K562 (cell line): ENCODE measurements around the gene DDAH1. TPM values are rescaled to one million over a fixed set of nuclear protein-coding genes. Genes with fewer than 3 reads are reported as not detected.

Experiments used
- ATF1 ChIP-seq, 2 experiments: fragments of 450-650 bp in 1 of 2; IDR thresholded peaks; 2 replicates each; pipeline ENCODE4 v1.6.1; 2016; ENCODE audit warnings: missing compliant biosample characterization in 1 of 2, missing genetic modification characterization in 1 of 2
- DPF2 ChIP-seq: fragments of 450-650 bp; IDR thresholded peaks from 2 replicates; pipeline ENCODE4 v1.6.1; 2016
- EHMT2 ChIP-seq: fragments of 450-650 bp; IDR thresholded peaks from 2 replicates; pipeline ENCODE4 v1.6.1; 2018; ENCODE audit warnings: antibody characterized with exemption
- EP300 ChIP-seq: IDR thresholded peaks from 2 replicates; pipeline ENCODE4 v1.6.1; 2012; ENCODE audit warnings: low read length, improper control_type of control experiment
- ETV6 ChIP-seq, 3 experiments: fragments of 150-350 bp in 1 of 3; sonication (generic) in 1 of 3; formaldehyde crosslinking in 1 of 3; IDR thresholded peaks; 2 replicates each; pipeline versions ENCODE4 v1.6.1 to v1.8.0; 2014 to 2022; ENCODE audit warnings: borderline replicate concordance in 2 of 3, low read depth in 2 of 3, antibody characterized with exemption in 1 of 3, low read length in 1 of 3, mild to moderate bottlenecking in 1 of 3, missing genetic modification reagents in 1 of 3
- FOS ChIP-seq: IDR thresholded peaks from 3 replicates; pipeline ENCODE4 v1.6.1; 2011; ENCODE audit not compliant: insufficient read length; ENCODE audit errors: extremely low read depth
- GTF2A2 ChIP-seq: IDR thresholded peaks from 2 replicates; pipeline ENCODE4 v1.6.1; 2016; ENCODE audit warnings: mild to moderate bottlenecking, missing genetic modification characterization, missing compliant biosample characterization
- HBP1 ChIP-seq: fragments of 450-650 bp; formaldehyde crosslinking; IDR thresholded peaks from 2 replicates; pipeline ENCODE4 v1.4.0; 2022; ENCODE audit warnings: missing genetic modification characterization
- MAZ ChIP-seq, 2 experiments: fragments of 450-650 bp in 1 of 2; sonication (generic) in 1 of 2; formaldehyde crosslinking; IDR thresholded peaks in 1 of 2; conservative IDR thresholded peaks in 1 of 2; 2 replicates each; pipeline versions ENCODE4 v1.4.0 to v1.5.0; 2020; ENCODE audit warnings: mild to moderate bottlenecking in 1 of 2, missing genetic modification reagents in 1 of 2
- MNT ChIP-seq, 2 experiments: fragments of 450-650 bp; conservative IDR thresholded peaks; 2 replicates each; pipeline ENCODE4 v1.6.1; 2017; ENCODE audit warnings: mild to moderate bottlenecking in 2 of 2, moderate library complexity in 2 of 2
- NBN ChIP-seq: fragments of 450-650 bp; IDR thresholded peaks from 2 replicates; pipeline ENCODE4 v1.6.1; 2016; ENCODE audit warnings: low read depth, mild to moderate bottlenecking
- NRF1 ChIP-seq, 2 experiments: fragments of 450-650 bp; IDR thresholded peaks in 1 of 2; conservative IDR thresholded peaks in 1 of 2; 2 replicates each; pipeline ENCODE4 v1.6.1; 2014; ENCODE audit warnings: mild to moderate bottlenecking in 2 of 2
- PKNOX1 ChIP-seq: fragments of 450-650 bp; IDR thresholded peaks from 2 replicates; pipeline ENCODE4 v1.6.1; 2016
- TARDBP ChIP-seq: fragments of 450-650 bp; IDR thresholded peaks from 2 replicates; pipeline ENCODE4 v1.6.1; 2016
- TRIM28 ChIP-seq: fragments of 450-650 bp; IDR thresholded peaks from 2 replicates; pipeline ENCODE4 v1.6.1; 2017
- ZNF407 ChIP-seq: fragments of 450-650 bp; IDR thresholded peaks from 2 replicates; pipeline ENCODE4 v1.6.1; 2016; ENCODE audit warnings: low read depth
- polyA plus RNA-seq, 8 experiments: library from polyadenylated mRNA; depleted of rRNA in 4 of 8; stranded (reverse) in 5 of 8; unstranded in 3 of 8; fragments of >200 nt; fragmentation: Nextera tagmentation in 2 of 8; fragmentation: Illumina TruSeq in 1 of 8; extraction: Ambion mirVana in 2 of 8; extraction: Trizol in 1 of 8; gene quantifications; 2 replicates each; pipeline versions ENCODE4 v1.2.1 to v1.2.3, GENCODE V29; 2011 to 2014; ENCODE audit warnings: inconsistent platforms in 1 of 8, missing spikeins in 1 of 8
- total RNA-seq, 7 experiments: library from RNA; depleted of rRNA in 6 of 7; stranded (reverse); fragments of >200 nt in 6 of 7; fragmentation: Illumina TruSeq in 2 of 7; extraction: Trizol in 2 of 7; gene quantifications; 2 replicates each; pipeline versions ENCODE4 v1.2.1 to v1.2.3, GENCODE V29; 2011 to 2021; ENCODE audit warnings: low replicate concordance in 1 of 7

Gene DDAH1
- total and polyA plus RNA-seq, 9 of the 15 experiments (the other 6 are each of a cell fraction or from before 2014, with no cell fraction given): 0.04 to 0.24 (median 0.10) TPM

GRCh38 chr1:85278853-85279314 lies 186.1 kb downstream of the DDAH1 start (continued):
- TF ChIP-seq ZNF407 (no peak), GTF2A2 (tag) (no peak), ETV6 (IDR thresholded peaks at IDR 0.05; ENCODE audit: borderline replicate concordance in 1 of 2, low read depth in 2 of 2, low read length in 1 of 2) (peak; percentile 72 to 84; a peak in 3 of 4 replicates), ETV6 (CRISPR knock-in tag; IDR thresholded peaks at IDR 0.05; ENCODE audit: borderline replicate concordance) (no peak), MAZ (CRISPR knock-in tag; conservative IDR thresholded peaks at IDR 0.05 in 1 of 2, IDR thresholded peaks at IDR 0.05 in 1 of 2) (0 out of 4 replicates have a peak, but pooled peaks of 1 of the 2 experiments have one; percentile 7), NBN (peak; percentile 65), HBP1 (0 out of 2 replicates have a peak, but pooled peaks have one; percentile 15), TARDBP (no peak), EHMT2 (peak; percentile 75), TRIM28 (peak; percentile 46; the same call in 1 of the 2 replicates), ATF1 (CRISPR knock-in tag; IDR thresholded peaks at IDR 0.05) (no peak), ATF1 (tag; IDR thresholded peaks at IDR 0.05) (0 out of 2 replicates have a peak, but pooled peaks have one; percentile 45), DPF2 (peak; percentile 96), EP300 (peak; percentile 75), PKNOX1 (peak; percentile 97), NRF1 (conservative IDR thresholded peaks at IDR 0.05 in 1 of 2, IDR thresholded peaks at IDR 0.05 in 1 of 2) (0 out of 4 replicates have a peak, but pooled peaks of 1 of the 2 experiments have one; percentile 17), MNT (conservative IDR thresholded peaks at IDR 0.05) (peak in 1 of 2 experiments; percentile 62; a peak in 2 of 4 replicates), FOS (peak; percentile 61)
